Measurements from ENCODE around the gene TAF5L.

DNA sequence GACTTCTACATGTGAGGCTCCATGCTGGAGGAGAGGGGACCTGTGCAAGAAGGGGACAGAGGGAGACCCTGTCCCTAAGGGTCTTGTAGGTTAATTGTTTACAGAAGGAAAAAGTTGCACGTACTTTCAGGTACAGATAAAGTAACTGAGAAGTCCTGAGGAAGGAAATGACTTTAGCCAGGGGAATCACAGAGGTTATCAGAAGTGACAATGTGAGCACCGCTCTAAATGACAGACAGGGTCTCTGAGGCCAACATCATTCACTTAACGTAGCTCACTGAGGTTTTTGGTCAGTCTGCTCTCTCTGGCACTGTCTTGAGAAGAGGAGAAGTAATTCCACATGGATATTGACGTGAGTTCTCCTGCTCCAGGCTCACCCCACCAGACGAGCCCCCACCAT, 12.0 kb downstream of the TAF5L start:
- TF ChIP-seq, protein P1, sequence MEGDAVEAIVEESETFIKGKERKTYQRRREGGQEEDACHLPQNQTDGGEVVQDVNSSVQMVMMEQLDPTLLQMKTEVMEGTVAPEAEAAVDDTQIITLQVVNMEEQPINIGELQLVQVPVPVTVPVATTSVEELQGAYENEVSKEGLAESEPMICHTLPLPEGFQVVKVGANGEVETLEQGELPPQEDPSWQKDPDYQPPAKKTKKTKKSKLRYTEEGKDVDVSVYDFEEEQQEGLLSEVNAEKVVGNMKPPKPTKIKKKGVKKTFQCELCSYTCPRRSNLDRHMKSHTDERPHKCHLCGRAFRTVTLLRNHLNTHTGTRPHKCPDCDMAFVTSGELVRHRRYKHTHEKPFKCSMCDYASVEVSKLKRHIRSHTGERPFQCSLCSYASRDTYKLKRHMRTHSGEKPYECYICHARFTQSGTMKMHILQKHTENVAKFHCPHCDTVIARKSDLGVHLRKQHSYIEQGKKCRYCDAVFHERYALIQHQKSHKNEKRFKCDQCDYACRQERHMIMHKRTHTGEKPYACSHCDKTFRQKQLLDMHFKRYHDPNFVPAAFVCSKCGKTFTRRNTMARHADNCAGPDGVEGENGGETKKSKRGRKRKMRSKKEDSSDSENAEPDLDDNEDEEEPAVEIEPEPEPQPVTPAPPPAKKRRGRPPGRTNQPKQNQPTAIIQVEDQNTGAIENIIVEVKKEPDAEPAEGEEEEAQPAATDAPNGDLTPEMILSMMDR (conservative IDR thresholded peaks at IDR 0.05) = no peak
- TF ChIP-seq ZFX (IDR thresholded peaks at IDR 0.05) = no peak
